ENCODE data around the gene CBFA2T2. TPM values are rescaled to one million over a fixed set of nuclear protein-coding genes. Genes with fewer than 3 reads are reported as not detected.

The CBFA2T2 gene
- polyA plus RNA-seq, 3 donors = 1.7 to 9.7 (median 4.9) TPM

- H3K36me3 Mint-ChIP-seq = peaks cover 0 to 3% of the 10 kb centered on the region in 2 donors
- Histone ChIP-seq H3K36me3 (replicated peaks in 1 of 2; ENCODE audit: control insufficient read depth in 1 of 2, insufficient read depth in 2 of 2, low read length in 2 of 2) (no peaks in the 10 kb centered on the region), H3K4me3 (replicated peaks in 1 of 3; ENCODE audit: low read depth in 2 of 3, low read length in 3 of 3) (no peak overlapping the region), H3K27me3 (ENCODE audit: control insufficient read depth in 2 of 2, insufficient read depth in 2 of 2, low read length in 2 of 2) (no peaks in the 10 kb centered on the region), H2AFZ (ENCODE audit: insufficient read depth, low read depth, low read length, poor library complexity, severe bottlenecking) (no peak overlapping the region), H3K79me2 (ENCODE audit: insufficient read depth, low read length) (no peaks in the 10 kb centered on the region), H4K20me1 (ENCODE audit: insufficient read depth, low read length) (no peaks in the 10 kb centered on the region), H3K9me3 (replicated peaks in 1 of 2; ENCODE audit: control insufficient read depth in 1 of 2, insufficient read depth in 1 of 2, low read length in 2 of 2) (no peaks in the 10 kb centered on the region), H3K9ac (ENCODE audit: insufficient read depth, low read length, poor library complexity, severe bottlenecking) (no peak overlapping the region), H3K27ac (ENCODE audit: low read depth in 1 of 2, low read length in 2 of 2) (no peak overlapping the region), H3K4me1 (ENCODE audit: control insufficient read depth in 1 of 2, insufficient read depth in 2 of 2, low read length in 2 of 2) (peaks cover 10 to 13% of the 10 kb centered on the region in 2 donors), H3K4me2 (replicated peaks; ENCODE audit: extremely low read depth, low read length, poor library complexity, severe bottlenecking) (no peak overlapping the region)
- intact Hi-C loops (cut with micrococcal nuclease) = no loop called here
- peaks cover 0 to 8% (median 2%) of the 10 kb centered on the region in 3 donors for H3K27me3 Mint-ChIP-seq (ENCODE audit: low read depth in 3 of 3)
- DNase-seq = no peak
- peak overlapping the region in 1 of 7 donors; percentile 18 for H3K27ac Mint-ChIP-seq
- no peak for TF ChIP-seq CTCF (IDR thresholded peaks at IDR 0.05)
- no peak overlapping the region for H3K4me3 Mint-ChIP-seq
- peaks cover 0 to 1% (median 0%) of the 10 kb centered on the region in 7 donors for H3K9me3 Mint-ChIP-seq
- 86% methylated on average over 4 of the region's 4 CpGs for WGBS (ENCODE audit: insufficient coverage)
- peaks cover 8% of the 10 kb centered on the region for H3K4me1 Mint-ChIP-seq
Measured at GRCh38 chr20:33658929-33659328, 169.0 kb downstream of the CBFA2T2 start.

GRCh38 chr20:33659341-33660034, 169.6 kb downstream of the CBFA2T2 start:
- intact Hi-C loops (cut with micrococcal nuclease) = loop anchor here (5.0 to 10.0 kb wide), 3 partner anchors 175 to 335 kb away; partner anchors contain the start of gene RALY (in 2 of the 2)
- DNase-seq = no peak
- H3K4me1 Mint-ChIP-seq = peaks cover 14% of the 10 kb centered on the region

More at GRCh38 chr20:33659341-33660034, 169.6 kb downstream of the CBFA2T2 start:
- Histone ChIP-seq H2AFZ (ENCODE audit: insufficient read depth, low read depth, low read length, poor library complexity, severe bottlenecking) (no peak overlapping the region), H3K36me3 (replicated peaks in 1 of 2; ENCODE audit: control insufficient read depth in 1 of 2, insufficient read depth in 2 of 2, low read length in 2 of 2) (no peaks in the 10 kb centered on the region), H3K27me3 (ENCODE audit: control insufficient read depth in 2 of 2, insufficient read depth in 2 of 2, low read length in 2 of 2) (no peaks in the 10 kb centered on the region), H3K4me3 (replicated peaks in 1 of 3; ENCODE audit: low read depth in 2 of 3, low read length in 3 of 3) (no peak overlapping the region), H4K20me1 (ENCODE audit: insufficient read depth, low read length) (no peaks in the 10 kb centered on the region), H3K27ac (ENCODE audit: low read depth in 1 of 2, low read length in 2 of 2) (no peak overlapping the region), H3K9ac (ENCODE audit: insufficient read depth, low read length, poor library complexity, severe bottlenecking) (no peak overlapping the region), H3K79me2 (ENCODE audit: insufficient read depth, low read length) (no peaks in the 10 kb centered on the region), H3K4me2 (replicated peaks; ENCODE audit: extremely low read depth, low read length, poor library complexity, severe bottlenecking) (no peak overlapping the region), H3K9me3 (replicated peaks in 1 of 2; ENCODE audit: control insufficient read depth in 1 of 2, insufficient read depth in 1 of 2, low read length in 2 of 2) (no peaks in the 10 kb centered on the region), H3K4me1 (ENCODE audit: control insufficient read depth in 1 of 2, insufficient read depth in 2 of 2, low read length in 2 of 2) (peaks cover 16 to 18% of the 10 kb centered on the region in 2 donors)
- WGBS (ENCODE audit: insufficient coverage) = 95% methylated on average over 20 of the region's 32 CpGs
- no peak for TF ChIP-seq CTCF (IDR thresholded peaks at IDR 0.05)
- Mint-ChIP-seq H3K4me3 (no peak overlapping the region), H3K36me3 (peaks cover 0 to 3% of the 10 kb centered on the region in 2 donors), H3K27ac (no peak overlapping the region), H3K9me3 (peaks cover 0 to 1% (median 0%) of the 10 kb centered on the region in 7 donors), H3K27me3 (ENCODE audit: low read depth in 3 of 3) (peaks cover 0 to 5% (median 2%) of the 10 kb centered on the region in 3 donors)

All from CD14-positive monocyte (primary cell).